Epithelial cell of proximal tubule (primary cell): Measurements from ENCODE around the gene MRNIP. TPM values are rescaled to one million over a fixed set of nuclear protein-coding genes. Genes with fewer than 3 reads are reported as not detected.

Experiments used
- DNase-seq: peaks from one replicate; pipeline ENCODE4 v3.0.0-alpha.2; 2011; ENCODE audit warnings: low read depth
- H3K4me3 ChIP-seq: 2 replicates; pipeline ENCODE4 v1.5.1; 2011; ENCODE audit warnings: low read depth, mild to moderate bottlenecking, low read length
- total RNA-seq: library from RNA; depleted of rRNA; stranded (reverse); fragments of >200 nt; gene quantifications from 2 replicates; pipeline ENCODE4 v1.2.3, GENCODE V29; 2015
- TF ChIP-seq, protein P1 (sequence below): conservative IDR thresholded peaks from 2 replicates; pipeline ENCODE4 v1.5.1; 2012; ENCODE audit warnings: low read depth, mild to moderate bottlenecking, low read length

Gene MRNIP
- total RNA-seq, 1 donor from 2014 or later = 22.1 TPM

- TF ChIP-seq, protein P1, sequence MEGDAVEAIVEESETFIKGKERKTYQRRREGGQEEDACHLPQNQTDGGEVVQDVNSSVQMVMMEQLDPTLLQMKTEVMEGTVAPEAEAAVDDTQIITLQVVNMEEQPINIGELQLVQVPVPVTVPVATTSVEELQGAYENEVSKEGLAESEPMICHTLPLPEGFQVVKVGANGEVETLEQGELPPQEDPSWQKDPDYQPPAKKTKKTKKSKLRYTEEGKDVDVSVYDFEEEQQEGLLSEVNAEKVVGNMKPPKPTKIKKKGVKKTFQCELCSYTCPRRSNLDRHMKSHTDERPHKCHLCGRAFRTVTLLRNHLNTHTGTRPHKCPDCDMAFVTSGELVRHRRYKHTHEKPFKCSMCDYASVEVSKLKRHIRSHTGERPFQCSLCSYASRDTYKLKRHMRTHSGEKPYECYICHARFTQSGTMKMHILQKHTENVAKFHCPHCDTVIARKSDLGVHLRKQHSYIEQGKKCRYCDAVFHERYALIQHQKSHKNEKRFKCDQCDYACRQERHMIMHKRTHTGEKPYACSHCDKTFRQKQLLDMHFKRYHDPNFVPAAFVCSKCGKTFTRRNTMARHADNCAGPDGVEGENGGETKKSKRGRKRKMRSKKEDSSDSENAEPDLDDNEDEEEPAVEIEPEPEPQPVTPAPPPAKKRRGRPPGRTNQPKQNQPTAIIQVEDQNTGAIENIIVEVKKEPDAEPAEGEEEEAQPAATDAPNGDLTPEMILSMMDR = no peak
- H3K4me3 ChIP-seq = no peak overlapping the region
- DNase-seq = no peak
These were observed 25.4 kb downstream of the MRNIP start for GRCh38 chr5:179833056-179833708.

DNA sequence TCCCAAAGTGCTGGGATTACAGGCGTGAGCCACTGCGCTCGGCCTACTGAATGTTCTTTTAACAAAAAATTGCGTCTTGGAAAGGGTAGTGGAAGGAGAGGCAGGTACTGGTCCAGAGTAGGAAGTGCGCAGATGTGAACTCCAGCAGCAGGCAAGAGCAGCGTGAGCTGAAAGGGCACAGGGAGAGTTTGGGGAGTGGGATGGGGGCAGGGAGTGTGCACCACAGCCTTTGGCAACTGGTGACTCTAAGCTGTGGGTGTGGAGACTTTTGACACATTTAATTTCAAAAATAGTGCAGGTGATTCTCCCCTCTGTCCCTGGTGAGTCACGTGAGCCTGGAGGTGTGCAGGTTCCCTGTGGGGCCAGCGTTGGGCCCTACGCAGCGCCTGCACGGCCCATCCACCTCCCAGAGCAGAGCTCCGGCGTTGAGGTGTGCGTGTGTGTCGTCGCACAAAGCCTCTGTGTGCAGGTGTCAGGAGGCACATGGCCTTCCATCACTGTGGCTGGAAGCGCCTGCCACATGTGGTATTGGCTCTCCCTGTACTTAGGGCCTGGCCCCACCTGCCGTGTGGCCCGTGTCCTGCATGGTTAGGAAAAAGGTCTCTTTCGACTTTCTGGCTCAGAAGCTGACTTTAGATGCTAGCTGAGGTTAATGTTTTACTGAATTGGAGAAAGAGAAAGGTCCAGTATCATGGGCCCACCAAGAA, 26.4 kb downstream of the MRNIP start:
- TF ChIP-seq, protein P1 = no peak
- no peak overlapping the region for H3K4me3 ChIP-seq
- DNase-seq = no peak

DNA sequence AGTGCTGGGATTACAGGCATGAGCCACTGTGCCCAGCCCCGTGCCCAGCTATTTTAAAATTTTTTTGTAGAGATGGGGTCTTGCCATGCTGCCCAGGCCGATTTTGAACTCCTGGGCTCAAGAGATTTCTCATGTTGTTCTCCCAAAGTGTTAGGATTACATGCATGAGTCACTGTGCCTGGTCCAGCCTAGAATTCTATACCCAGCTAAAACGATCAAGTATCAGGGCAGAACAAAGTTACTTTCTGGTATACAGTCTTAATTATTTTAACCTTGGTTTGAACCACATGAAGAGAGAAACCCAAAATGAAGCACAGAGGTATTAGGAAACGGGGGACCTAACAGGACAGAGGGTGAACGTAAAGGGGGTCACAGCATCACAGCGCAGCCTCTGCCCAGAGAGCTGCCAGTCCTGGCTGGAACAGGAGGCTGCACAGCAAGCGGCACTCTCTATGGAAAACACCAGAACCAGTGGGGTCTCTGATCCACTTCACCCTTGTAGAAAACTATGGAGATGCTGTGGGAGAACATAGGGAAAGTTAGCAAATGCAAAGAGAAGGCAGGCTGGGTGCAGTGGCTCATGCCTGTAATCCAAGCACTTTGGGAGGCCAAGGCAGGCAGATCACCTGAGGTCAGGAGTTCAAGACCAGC, 27.7 kb downstream of the MRNIP start:
- TF ChIP-seq, protein P1 = no peak
- H3K4me3 ChIP-seq = no peak overlapping the region
- no peak for DNase-seq

DNA sequence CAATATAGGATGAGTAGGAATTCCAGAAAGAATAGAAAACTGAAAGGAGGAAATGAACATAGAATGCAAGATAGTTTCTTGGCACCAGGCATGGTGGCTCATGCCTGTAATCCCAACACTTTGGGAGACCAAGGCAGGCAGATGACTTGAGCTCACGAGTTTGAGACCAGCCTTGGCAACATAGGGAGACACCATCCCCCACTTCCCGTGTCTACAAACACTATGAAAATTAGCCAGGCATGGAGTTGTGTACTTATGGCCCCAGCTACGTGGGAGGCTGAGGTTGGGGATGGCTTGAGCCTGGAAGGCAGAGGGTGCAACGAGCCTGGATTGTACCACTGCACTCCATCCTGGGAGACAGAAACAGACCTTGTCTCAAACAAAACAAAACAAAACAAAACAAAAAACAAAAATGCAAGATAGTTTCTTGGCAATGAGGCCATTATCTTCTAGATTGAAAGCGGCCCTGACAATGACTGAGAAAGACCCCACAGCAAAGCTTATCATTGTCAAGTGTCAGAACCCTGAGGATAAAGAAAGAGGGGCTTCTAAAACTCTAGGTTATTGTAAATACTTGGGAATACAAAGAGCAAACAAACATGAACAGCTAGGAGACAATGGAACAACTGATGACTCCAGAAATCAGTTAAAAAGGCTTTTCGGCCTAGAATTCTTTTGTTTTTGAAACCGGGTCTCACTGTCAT, 28.7 kb downstream of the MRNIP start:
- H3K4me3 ChIP-seq = no peak overlapping the region
- TF ChIP-seq, protein P1 = no peak
- DNase-seq = no peak

- TF ChIP-seq, protein P1 = no peak
- no peak overlapping the region for H3K4me3 ChIP-seq
- DNase-seq = no peak
These were observed 29.7 kb downstream of the MRNIP start for GRCh38 chr5:179828756-179829421.

GRCh38 chr5:179827680-179828079, 30.9 kb downstream of the MRNIP start:
- H3K4me3 ChIP-seq = no peak overlapping the region
- no peak for DNase-seq
- TF ChIP-seq, protein P1 = peak; percentile 10
